Adrenal gland (tissue), 5 donors: ENCODE measurements around the gene BRMS1.

Source experiments
- POLR2A ChIP-seq, 2 donors: fragments of 450-650 bp; IDR thresholded peaks; one replicate each; pipeline ENCODE4 v1.6.1; 2017; ENCODE audit warnings: antibody characterized with exemption in 2 of 2, mild to moderate bottlenecking in 2 of 2, moderate library complexity in 1 of 2
- TF ChIP-seq, protein P1 (sequence below), 6 experiments: fragments of 450-650 bp in 4 of 6; fragments of 200-600 bp in 2 of 6; sonication (generic) in 1 of 6; IDR thresholded peaks; 1 replicate in 5 of 6; 2 replicates in 1 of 6; pipeline versions ENCODE4 v1.5.1 to v1.8.0; 2016 to 2021; ENCODE audit warnings: antibody characterized with exemption in 6 of 6, mild to moderate bottlenecking in 2 of 6, moderate library complexity in 1 of 6
- donor health status: DM: no; HTN: no; CAD: no.

DNA sequence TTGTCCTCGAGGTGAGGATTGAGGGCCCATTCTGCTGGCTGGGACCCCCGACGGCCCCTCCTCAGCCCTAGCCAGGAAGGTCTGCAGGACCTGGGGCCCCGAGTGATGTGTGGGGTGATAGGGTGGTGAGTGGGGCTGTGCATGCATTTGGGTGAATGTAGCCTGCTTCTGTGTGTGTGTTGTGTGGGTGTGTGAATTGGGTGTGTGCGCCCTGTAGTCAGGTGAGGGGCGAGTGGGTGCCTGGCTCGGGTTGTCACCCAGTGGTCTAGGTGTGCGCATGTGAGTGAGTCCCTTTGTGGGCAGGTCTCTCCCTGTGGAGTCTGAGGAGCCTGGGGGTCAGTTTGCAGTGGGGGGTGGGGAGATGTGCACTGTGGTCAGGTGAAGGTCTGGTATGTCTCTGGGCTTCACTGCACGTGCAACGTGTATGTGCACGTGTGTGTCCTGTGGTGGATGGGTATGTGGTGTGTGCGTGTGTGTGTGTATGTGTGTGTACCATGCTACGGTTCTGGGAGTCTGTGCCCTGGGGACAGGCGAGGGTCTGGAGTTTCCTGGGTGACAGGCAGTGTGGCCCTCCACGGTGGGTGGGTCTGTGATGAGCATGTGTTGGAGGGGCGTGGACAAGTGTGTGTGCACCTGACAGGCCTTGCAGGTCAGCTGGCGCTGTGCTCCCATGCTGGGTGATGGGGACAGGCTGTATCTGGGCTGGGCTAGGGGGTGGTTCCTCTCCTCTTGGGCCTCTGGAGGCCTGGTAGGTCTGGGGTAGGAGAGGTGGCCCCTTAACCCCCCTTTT lies 52.2 kb downstream of the BRMS1 start:
- TF ChIP-seq, protein P1, sequence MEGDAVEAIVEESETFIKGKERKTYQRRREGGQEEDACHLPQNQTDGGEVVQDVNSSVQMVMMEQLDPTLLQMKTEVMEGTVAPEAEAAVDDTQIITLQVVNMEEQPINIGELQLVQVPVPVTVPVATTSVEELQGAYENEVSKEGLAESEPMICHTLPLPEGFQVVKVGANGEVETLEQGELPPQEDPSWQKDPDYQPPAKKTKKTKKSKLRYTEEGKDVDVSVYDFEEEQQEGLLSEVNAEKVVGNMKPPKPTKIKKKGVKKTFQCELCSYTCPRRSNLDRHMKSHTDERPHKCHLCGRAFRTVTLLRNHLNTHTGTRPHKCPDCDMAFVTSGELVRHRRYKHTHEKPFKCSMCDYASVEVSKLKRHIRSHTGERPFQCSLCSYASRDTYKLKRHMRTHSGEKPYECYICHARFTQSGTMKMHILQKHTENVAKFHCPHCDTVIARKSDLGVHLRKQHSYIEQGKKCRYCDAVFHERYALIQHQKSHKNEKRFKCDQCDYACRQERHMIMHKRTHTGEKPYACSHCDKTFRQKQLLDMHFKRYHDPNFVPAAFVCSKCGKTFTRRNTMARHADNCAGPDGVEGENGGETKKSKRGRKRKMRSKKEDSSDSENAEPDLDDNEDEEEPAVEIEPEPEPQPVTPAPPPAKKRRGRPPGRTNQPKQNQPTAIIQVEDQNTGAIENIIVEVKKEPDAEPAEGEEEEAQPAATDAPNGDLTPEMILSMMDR (IDR thresholded peaks at IDR 0.05), result no peak
- TF ChIP-seq POLR2A (IDR thresholded peaks at IDR 0.05), result no peak
